SK-N-SH treated with all-trans-retinoic acid at 6 μM for 48 hours (cell line): ENCODE results near the gene IFI44L.

Experiments used
- ARNTL ChIP-seq: fragments of 450-650 bp; formaldehyde crosslinking; IDR thresholded peaks from 2 replicates; pipeline ENCODE4 v1.5.0; 2020; ENCODE audit warnings: low read depth, mild to moderate bottlenecking, moderate library complexity, borderline replicate concordance
- CREB5 ChIP-seq: fragments of 250-450 bp; sonication (Bioruptor Pico); IDR thresholded peaks from 2 replicates; pipeline ENCODE4 v1.5.1; 2020; ENCODE audit warnings: low read depth, mild to moderate bottlenecking, moderate library complexity
- CSRNP3 ChIP-seq: fragments of 250-450 bp; sonication (Bioruptor Pico); IDR thresholded peaks from 2 replicates; pipeline ENCODE4 v1.5.1; 2021; ENCODE audit warnings: mild to moderate bottlenecking, moderate library complexity
- ISL1 ChIP-seq: fragments of 250-450 bp; sonication (Bioruptor Pico); IDR thresholded peaks from 2 replicates; pipeline ENCODE4 v2.1.2; 2022; ENCODE audit warnings: mild to moderate bottlenecking, moderate library complexity
- POU6F1 ChIP-seq: fragments of 250-450 bp; sonication (Bioruptor Pico); IDR thresholded peaks from 2 replicates; pipeline ENCODE4 v1.8.0; 2021; ENCODE audit warnings: low read depth, mild to moderate bottlenecking, moderate library complexity, borderline replicate concordance
- TCF4 ChIP-seq: fragments of 250-450 bp; sonication (Bioruptor Pico); IDR thresholded peaks from 2 replicates; pipeline ENCODE4 v1.8.0; 2021; ENCODE audit warnings: mild to moderate bottlenecking, moderate library complexity, borderline replicate concordance
- TSHZ2 ChIP-seq: fragments of 250-450 bp; sonication (Bioruptor Pico); IDR thresholded peaks from 2 replicates; pipeline ENCODE4 v1.5.0; 2020; ENCODE audit warnings: mild to moderate bottlenecking, moderate library complexity
- ZFP30 ChIP-seq: fragments of 450-650 bp; formaldehyde crosslinking; IDR thresholded peaks from 2 replicates; pipeline ENCODE4 v1.5.0; 2022; ENCODE audit warnings: mild to moderate bottlenecking, moderate library complexity

GRCh38 chr1:78619032-78619431, 1.2 kb upstream of the IFI44L start:
- TF ChIP-seq CSRNP3 (CRISPR knock-in tag) (no peak), CREB5 (CRISPR knock-in tag) (no peak), TSHZ2 (no peak), ZFP30 (CRISPR knock-in tag) (no peak), POU6F1 (CRISPR knock-in tag) (no peak), TCF4 (no peak), ARNTL (CRISPR knock-in tag) (no peak), ISL1 (no peak)
